ENCODE results near the gene APBB2. TPM values are rescaled to one million over a fixed set of nuclear protein-coding genes. Genes with fewer than 3 reads are reported as not detected.

Gene APBB2
- total RNA-seq, 1 experiment from 2014 or later, result 49.0 TPM

- no peaks in the 10 kb centered on the region; the same call in 1 of the 2 replicates for H3K36me3 Mint-ChIP-seq
- peaks cover 46% of the 10 kb centered on the region for H3K4me1 Mint-ChIP-seq
- ATAC-seq (no peak), DNase-seq (ENCODE audit: low spot score) (no peak)
- ChIA-PET CTCF (interaction anchor here (0.5 to 1.6 kb wide), 7 partner anchors 53 to 110 kb away, joined by 3 to 6 read pairs (median 3); no protein-coding TSS in a partner anchor), POLR2A (no interaction called here)
- H3K9me3 Mint-ChIP-seq, result 0 out of 2 replicates have a peak, but pooled peaks cover under 1% of the 10 kb centered on the region
- no peak overlapping the region for H3K4me3 Mint-ChIP-seq
- no peaks in the 10 kb centered on the region for H3K27me3 Mint-ChIP-seq (ENCODE audit: low read depth)
- peak overlapping the region; percentile 57; the same call in 1 of the 2 replicates for H3K27ac Mint-ChIP-seq
- TF ChIP-seq TP53 (CRISPR knock-in tag; IDR thresholded peaks at IDR 0.05), result no peak
- TF ChIP-seq JAZF1 (CRISPR knock-in tag; IDR thresholded peaks at IDR 0.05), result no peak
- TF ChIP-seq ZMAT4 (CRISPR knock-in tag; IDR thresholded peaks at IDR 0.05), result no peak
- no peak for TF ChIP-seq ZNF512 (CRISPR knock-in tag; IDR thresholded peaks at IDR 0.05; ENCODE audit: borderline replicate concordance)
- no peak for TF ChIP-seq ZNF263 (CRISPR knock-in tag; IDR thresholded peaks at IDR 0.05; ENCODE audit: low read depth)
These were observed 370.1 kb downstream of the APBB2 start for GRCh38 chr4:40844261-40844660.

GRCh38 chr4:40843696-40844095 lies 370.6 kb downstream of the APBB2 start:
- peak overlapping the region; percentile 57; the same call in 1 of the 2 replicates for H3K27ac Mint-ChIP-seq
- ATAC-seq (peak; percentile 54), DNase-seq (ENCODE audit: low spot score) (peak; percentile 25)

GRCh38 chr4:40842725-40843423 lies 371.5 kb downstream of the APBB2 start:
- DNase-seq (ENCODE audit: low spot score), result no peak

More at GRCh38 chr4:40843696-40844095, 370.6 kb downstream of the APBB2 start:
- ChIA-PET CTCF (interaction anchor here (0.6 to 2.1 kb wide), 9 partner anchors 12 to 458 kb away, joined by 3 to 6 read pairs (median 4); no protein-coding TSS in a partner anchor), POLR2A (no interaction called here)
- TF ChIP-seq CTCF (IDR thresholded peaks at IDR 0.05) (peak; percentile 33; the same call in 1 of the 2 replicates), RELA (CRISPR knock-in tag; IDR thresholded peaks at IDR 0.05; ENCODE audit: borderline replicate concordance) (no peak)
- Mint-ChIP-seq H3K9me3 (0 out of 2 replicates have a peak, but pooled peaks cover 3% of the 10 kb centered on the region), H3K4me1 (peaks cover 40% of the 10 kb centered on the region), H3K27me3 (ENCODE audit: low read depth) (no peaks in the 10 kb centered on the region), H3K36me3 (no peaks in the 10 kb centered on the region; the same call in 1 of the 2 replicates), H3K4me3 (no peak overlapping the region)

GRCh38 chr4:40842318-40842717 lies 372.0 kb downstream of the APBB2 start:
- Mint-ChIP-seq H3K9me3 (0 out of 2 replicates have a peak, but pooled peaks cover 3% of the 10 kb centered on the region), H3K4me3 (no peak overlapping the region), H3K36me3 (peaks cover 5% of the 10 kb centered on the region), H3K4me1 (peaks cover 28% of the 10 kb centered on the region), H3K27ac (peak overlapping the region; percentile 85), H3K27me3 (ENCODE audit: low read depth) (no peaks in the 10 kb centered on the region)
- DNase-seq (ENCODE audit: low spot score), result no peak
- POLR2A ChIA-PET, result no interaction called here
- CTCF ChIA-PET, result interaction anchor here (1.9 to 5.1 kb wide), 3 partner anchors 10 to 55 kb away, joined by 4 to 58 read pairs (median 11); no protein-coding TSS in a partner anchor
- no peak for ATAC-seq
- TF ChIP-seq NFYB (CRISPR knock-in tag; conservative IDR thresholded peaks at IDR 0.05; ENCODE audit: low read depth), result no peak
- TF ChIP-seq ZNF121 (CRISPR knock-in tag; IDR thresholded peaks at IDR 0.05), result no peak
- no peak for TF ChIP-seq ZNF317 (CRISPR knock-in tag; IDR thresholded peaks at IDR 0.05; ENCODE audit: borderline replicate concordance, low read depth)
- TF ChIP-seq USF2 (CRISPR knock-in tag; IDR thresholded peaks at IDR 0.05), result no peak
- TF ChIP-seq ATF3 (CRISPR knock-in tag; conservative IDR thresholded peaks at IDR 0.05), result no peak
- TF ChIP-seq SP1 (CRISPR knock-in tag; conservative IDR thresholded peaks at IDR 0.05), result no peak

More at GRCh38 chr4:40842725-40843423, 371.5 kb downstream of the APBB2 start:
- CTCF ChIA-PET, result interaction anchor here (0.6 to 5.1 kb wide), 7 partner anchors 13 to 459 kb away, joined by 3 to 58 read pairs (median 4); no protein-coding TSS in a partner anchor
- ATAC-seq, result no peak
- H3K27me3 Mint-ChIP-seq (ENCODE audit: low read depth), result no peaks in the 10 kb centered on the region
- no peak overlapping the region for H3K4me3 Mint-ChIP-seq
- peak overlapping the region; percentile 51 for H3K27ac Mint-ChIP-seq
- POLR2A ChIA-PET, result no interaction called here
- no peaks in the 10 kb centered on the region; the same call in 1 of the 2 replicates for H3K36me3 Mint-ChIP-seq
- no peak for TF ChIP-seq NFATC4 (CRISPR knock-in tag; IDR thresholded peaks at IDR 0.05)
- H3K9me3 Mint-ChIP-seq, result 0 out of 2 replicates have a peak, but pooled peaks cover 3% of the 10 kb centered on the region
- peaks cover 32% of the 10 kb centered on the region for H3K4me1 Mint-ChIP-seq
